Measurements from ENCODE around the gene C6orf120. TPM values are rescaled to one million over a fixed set of nuclear protein-coding genes. Genes with fewer than 3 reads are reported as not detected.

Gene C6orf120
- total RNA-seq, 2 experiments from 2014 or later = 19.2 to 19.6 TPM

DNA sequence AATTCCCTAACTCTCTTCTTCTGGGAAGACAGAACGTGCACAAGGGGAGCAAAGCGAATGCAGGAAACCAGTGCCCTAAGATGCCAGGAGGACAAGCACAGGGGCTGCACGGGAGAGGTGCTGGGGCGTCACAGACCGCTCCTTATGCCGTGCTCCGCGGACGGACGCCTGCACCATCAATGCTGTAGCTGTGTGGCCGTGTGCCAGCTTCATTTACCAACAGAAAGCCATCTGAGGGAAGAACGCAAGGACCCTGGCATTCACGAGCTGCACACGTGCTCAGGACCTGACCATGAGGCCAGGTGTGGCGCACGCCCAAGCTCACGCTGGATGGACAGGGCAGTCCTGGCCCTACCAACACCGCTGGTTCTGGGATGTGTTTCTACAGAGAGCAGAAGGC, 35.5 kb upstream of the C6orf120 start:
- ChIA-PET CTCF (no interaction called here), POLR2A (no interaction called here)
- no peak overlapping the region for H3K27ac Mint-ChIP-seq
- no peaks in the 10 kb centered on the region for H3K27me3 Mint-ChIP-seq
- peaks cover 9% of the 10 kb centered on the region for H3K4me1 Mint-ChIP-seq
- no peaks in the 10 kb centered on the region for H3K36me3 Mint-ChIP-seq (ENCODE audit: low read depth)
- no peak for DNase-seq
- no peak overlapping the region for H3K4me3 Mint-ChIP-seq
- no peaks in the 10 kb centered on the region for H3K9me3 Mint-ChIP-seq

- Mint-ChIP-seq H3K9me3 (no peaks in the 10 kb centered on the region), H3K27me3 (no peaks in the 10 kb centered on the region), H3K4me1 (peaks cover 9% of the 10 kb centered on the region), H3K27ac (no peak overlapping the region), H3K4me3 (no peak overlapping the region), H3K36me3 (ENCODE audit: low read depth) (no peaks in the 10 kb centered on the region)
- ChIA-PET CTCF (no interaction called here), POLR2A (no interaction called here)
- no peak for DNase-seq
Measured at GRCh38 chr6:169667716-169668115, 34.2 kb upstream of the C6orf120 start.

DNA sequence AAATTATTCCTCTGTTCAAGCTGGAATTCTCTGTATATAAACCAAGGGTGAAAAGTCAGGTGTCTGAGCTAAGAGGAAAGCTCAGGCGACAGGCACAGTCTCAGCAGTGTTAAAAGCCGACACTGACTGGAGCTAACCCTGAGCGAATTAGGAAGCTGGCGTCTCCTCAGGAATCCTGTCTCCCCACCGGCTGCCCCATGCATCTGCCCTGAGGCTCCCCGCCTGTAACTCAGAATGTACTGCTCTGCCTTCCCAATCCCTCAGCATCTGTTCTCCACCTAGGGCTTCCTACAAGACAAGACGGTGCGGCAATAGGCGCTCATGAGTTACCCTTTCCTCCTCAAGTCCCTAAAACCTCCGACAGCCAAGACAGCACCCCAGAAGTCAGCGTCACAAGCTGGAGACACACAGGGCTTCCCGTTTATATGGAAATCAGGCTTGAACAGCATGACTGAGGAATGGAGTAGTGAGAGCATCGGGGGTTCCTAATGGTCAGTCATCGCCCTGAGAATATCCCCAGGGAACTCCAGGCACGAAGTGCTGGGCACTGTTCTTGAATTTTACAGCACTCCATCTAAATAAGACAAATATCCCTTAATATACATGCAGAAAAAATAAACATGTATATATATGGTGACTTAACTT, 33.6 kb upstream of the C6orf120 start:
- Mint-ChIP-seq H3K4me1 (peaks cover 9% of the 10 kb centered on the region), H3K27ac (no peak overlapping the region), H3K36me3 (ENCODE audit: low read depth) (no peaks in the 10 kb centered on the region), H3K27me3 (no peaks in the 10 kb centered on the region), H3K4me3 (no peak overlapping the region), H3K9me3 (no peaks in the 10 kb centered on the region)
- DNase-seq = no peak
- POLR2A ChIA-PET = no interaction called here
- CTCF ChIA-PET = no interaction called here

DNA sequence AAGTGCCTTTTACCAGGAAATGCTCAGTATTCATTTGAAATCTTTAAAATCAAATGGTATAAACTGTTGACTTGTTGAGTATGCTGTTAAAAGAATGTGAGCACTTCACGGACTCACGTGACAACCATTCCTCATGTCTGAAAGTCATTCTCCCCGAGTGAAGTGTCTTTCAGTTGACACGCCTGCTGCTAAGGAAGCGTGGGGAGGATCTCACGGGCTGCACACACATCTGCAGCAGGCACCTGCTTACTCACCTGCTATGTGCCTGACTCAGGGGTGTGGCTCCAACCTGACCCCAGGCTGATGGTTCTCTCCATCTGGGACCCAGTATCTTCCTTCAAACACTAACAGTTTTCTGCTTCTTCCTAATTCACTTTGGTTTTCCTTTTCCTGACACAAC, 32.8 kb upstream of the C6orf120 start:
- no peaks in the 10 kb centered on the region for H3K9me3 Mint-ChIP-seq
- no peak for DNase-seq
- H3K27me3 Mint-ChIP-seq = no peaks in the 10 kb centered on the region
- H3K36me3 Mint-ChIP-seq (ENCODE audit: low read depth) = no peaks in the 10 kb centered on the region
- POLR2A ChIA-PET = no interaction called here
- CTCF ChIA-PET = no interaction called here
- H3K27ac Mint-ChIP-seq = peak overlapping the region; percentile 2
- H3K4me1 Mint-ChIP-seq = peaks cover 9% of the 10 kb centered on the region
- H3K4me3 Mint-ChIP-seq = no peak overlapping the region

- POLR2A ChIA-PET = interaction anchor here (1.0 kb wide), 1 partner anchor 32 kb away, joined by 4 read pairs; the partner anchor contains the start of genes C6orf120 and WDR27
- Mint-ChIP-seq H3K27me3 (no peaks in the 10 kb centered on the region), H3K9me3 (no peaks in the 10 kb centered on the region), H3K4me3 (no peak overlapping the region), H3K4me1 (peaks cover 9% of the 10 kb centered on the region), H3K36me3 (ENCODE audit: low read depth) (no peaks in the 10 kb centered on the region), H3K27ac (no peak overlapping the region)
- DNase-seq = no peak
- CTCF ChIA-PET = no interaction called here
Measured at GRCh38 chr6:169669889-169670288, 32.0 kb upstream of the C6orf120 start.

GRCh38 chr6:169671563-169671962, 30.4 kb upstream of the C6orf120 start:
- Mint-ChIP-seq H3K36me3 (ENCODE audit: low read depth) (peaks cover 6% of the 10 kb centered on the region), H3K27ac (no peak overlapping the region), H3K4me1 (peaks cover 9% of the 10 kb centered on the region), H3K27me3 (no peaks in the 10 kb centered on the region), H3K9me3 (no peaks in the 10 kb centered on the region), H3K4me3 (no peak overlapping the region)
- DNase-seq = no peak
- POLR2A ChIA-PET = no interaction called here
- CTCF ChIA-PET = no interaction called here

- Mint-ChIP-seq H3K4me3 (no peak overlapping the region), H3K4me1 (peaks cover 2% of the 10 kb centered on the region), H3K27ac (no peak overlapping the region), H3K9me3 (no peaks in the 10 kb centered on the region), H3K27me3 (no peaks in the 10 kb centered on the region), H3K36me3 (ENCODE audit: low read depth) (peaks cover 10% of the 10 kb centered on the region)
- POLR2A ChIA-PET = no interaction called here
- CTCF ChIA-PET = no interaction called here
- DNase-seq = no peak
Measured at GRCh38 chr6:169675011-169675410, 26.9 kb upstream of the C6orf120 start.

GRCh38 chr6:169677096-169677495, 24.8 kb upstream of the C6orf120 start:
- Mint-ChIP-seq H3K36me3 (ENCODE audit: low read depth) (peaks cover 21% of the 10 kb centered on the region), H3K4me3 (no peak overlapping the region), H3K27ac (no peak overlapping the region), H3K4me1 (no peaks in the 10 kb centered on the region), H3K27me3 (no peaks in the 10 kb centered on the region), H3K9me3 (peaks cover 4% of the 10 kb centered on the region)
- POLR2A ChIA-PET = interaction anchor here (0.7 to 0.8 kb wide), 2 partner anchors 75 to 571 kb away, joined by 3 read pairs; no protein-coding TSS in a partner anchor
- CTCF ChIA-PET = no interaction called here
- no peak for DNase-seq

GRCh38 chr6:169678342-169678741, 23.6 kb upstream of the C6orf120 start:
- Mint-ChIP-seq H3K36me3 (ENCODE audit: low read depth) (peaks cover 26% of the 10 kb centered on the region), H3K4me1 (no peaks in the 10 kb centered on the region), H3K27ac (no peak overlapping the region), H3K9me3 (peaks cover 4% of the 10 kb centered on the region), H3K27me3 (no peaks in the 10 kb centered on the region), H3K4me3 (no peak overlapping the region)
- ChIA-PET CTCF (no interaction called here), POLR2A (no interaction called here)
- no peak for DNase-seq

- ChIA-PET CTCF (no interaction called here), POLR2A (no interaction called here)
- Mint-ChIP-seq H3K27me3 (no peaks in the 10 kb centered on the region), H3K4me1 (no peaks in the 10 kb centered on the region), H3K27ac (no peak overlapping the region), H3K36me3 (ENCODE audit: low read depth) (peaks cover 56% of the 10 kb centered on the region), H3K4me3 (no peak overlapping the region), H3K9me3 (peaks cover 23% of the 10 kb centered on the region)
- no peak for DNase-seq
Measured at GRCh38 chr6:169684056-169684455, 17.9 kb upstream of the C6orf120 start.

DNA sequence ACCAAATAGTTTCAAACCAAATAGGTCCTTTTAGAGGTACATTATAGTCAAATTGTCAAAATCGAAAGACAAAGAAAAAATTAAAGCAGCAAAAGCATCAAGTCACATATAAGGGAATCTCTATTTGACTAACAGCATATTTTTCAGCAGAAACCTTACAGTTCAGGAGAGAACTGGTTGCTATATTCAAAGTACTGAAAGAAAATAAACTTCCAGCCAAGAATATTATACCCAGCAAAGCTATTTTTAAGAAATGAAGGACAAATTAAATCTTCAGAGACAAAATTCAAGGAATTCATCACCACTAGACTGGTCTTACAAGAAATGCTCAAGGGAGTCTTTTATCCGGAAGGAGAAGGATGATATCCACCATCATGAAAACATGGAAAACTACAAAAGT, 16.1 kb upstream of the C6orf120 start:
- H3K4me1 Mint-ChIP-seq = peaks cover 2% of the 10 kb centered on the region
- H3K27ac Mint-ChIP-seq = no peak overlapping the region
- ChIA-PET CTCF (interaction anchor here (1.1 kb wide), 1 partner anchor 8 kb away, joined by 3 read pairs; no protein-coding TSS in a partner anchor), POLR2A (no interaction called here)
- H3K4me3 Mint-ChIP-seq = no peak overlapping the region
- H3K27me3 Mint-ChIP-seq = no peaks in the 10 kb centered on the region
- H3K9me3 Mint-ChIP-seq = peaks cover 24% of the 10 kb centered on the region
- H3K36me3 Mint-ChIP-seq (ENCODE audit: low read depth) = peaks cover 56% of the 10 kb centered on the region
- DNase-seq = no peak

DNA sequence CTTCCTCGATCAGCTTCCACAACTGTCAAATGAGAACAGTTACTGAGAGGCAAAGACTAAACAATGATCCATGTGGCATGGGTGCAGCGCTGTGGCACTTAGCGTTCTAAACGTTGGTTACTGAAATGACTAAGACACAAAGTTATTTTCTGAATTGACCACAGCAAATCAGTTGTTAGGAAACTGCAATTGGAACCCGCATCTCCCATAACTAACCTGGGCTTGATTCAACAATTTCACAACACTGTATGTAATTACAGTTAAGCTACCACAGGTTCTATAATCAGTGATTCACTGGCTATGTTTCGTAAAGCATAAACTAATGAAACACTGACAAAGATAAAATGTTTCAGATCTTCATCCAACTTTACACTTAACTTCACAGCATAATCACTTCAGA, 12.6 kb upstream of the C6orf120 start:
- CTCF ChIA-PET = no interaction called here

GRCh38 chr6:169691260-169691659, 10.7 kb upstream of the C6orf120 start:
- DNase-seq = no peak
- Mint-ChIP-seq H3K9me3 (peaks cover 17% of the 10 kb centered on the region), H3K27me3 (no peaks in the 10 kb centered on the region), H3K27ac (no peak overlapping the region), H3K4me3 (no peak overlapping the region), H3K4me1 (peaks cover 2% of the 10 kb centered on the region), H3K36me3 (ENCODE audit: low read depth) (peaks cover 38% of the 10 kb centered on the region)
- POLR2A ChIA-PET = no interaction called here
- CTCF ChIA-PET = no interaction called here

More for the DNA sequence above, 12.6 kb upstream of the C6orf120 start:
- H3K4me1 Mint-ChIP-seq = peaks cover 2% of the 10 kb centered on the region
- no peaks in the 10 kb centered on the region for H3K27me3 Mint-ChIP-seq
- no peak overlapping the region for H3K4me3 Mint-ChIP-seq
- no peak overlapping the region for H3K27ac Mint-ChIP-seq
- H3K36me3 Mint-ChIP-seq (ENCODE audit: low read depth) = peaks cover 48% of the 10 kb centered on the region
- H3K9me3 Mint-ChIP-seq = peaks cover 26% of the 10 kb centered on the region
- DNase-seq = no peak
- POLR2A ChIA-PET = no interaction called here

- POLR2A ChIA-PET = interaction anchor here (1.3 to 1.8 kb wide), 2 partner anchors 9 to 30 kb away, joined by 4 to 7 read pairs; partner anchors contain the start of genes C6orf120 and WDR27
- peaks cover 2% of the 10 kb centered on the region for H3K4me1 Mint-ChIP-seq
- H3K27ac Mint-ChIP-seq = no peak overlapping the region
- H3K27me3 Mint-ChIP-seq = no peaks in the 10 kb centered on the region
- DNase-seq = no peak
- peaks cover 30% of the 10 kb centered on the region for H3K36me3 Mint-ChIP-seq (ENCODE audit: low read depth)
- peaks cover 14% of the 10 kb centered on the region for H3K9me3 Mint-ChIP-seq
- CTCF ChIA-PET = no interaction called here
- no peak overlapping the region for H3K4me3 Mint-ChIP-seq
Measured at GRCh38 chr6:169692516-169692915, 9.4 kb upstream of the C6orf120 start.
